Nephron progenitor cell (in vitro differentiated cells): ENCODE measurements around the gene BAHCC1.

Experiments
- DNase-seq: peaks from one replicate; pipeline ENCODE4 v3.0.0; 2021
- H3K27ac Mint-ChIP-seq: 2 replicates; pipeline ENCODE4 v1.8.0; 2021; ENCODE audit warnings: mild to moderate bottlenecking, moderate library complexity, mixed read lengths
- H3K27me3 Mint-ChIP-seq: 2 replicates; pipeline ENCODE4 v1.8.0; 2021; ENCODE audit warnings: mild to moderate bottlenecking, low read depth, mixed read lengths; ENCODE audit not compliant: poor library complexity
- H3K36me3 Mint-ChIP-seq: 2 replicates; pipeline ENCODE4 v1.8.0; 2021; ENCODE audit warnings: low read depth, mixed read lengths
- H3K4me1 Mint-ChIP-seq: 2 replicates; pipeline ENCODE4 v1.8.0; 2021; ENCODE audit warnings: mixed read lengths
- H3K4me3 Mint-ChIP-seq: 2 replicates; pipeline ENCODE4 v1.8.0; 2021; ENCODE audit warnings: mild to moderate bottlenecking, moderate library complexity, mixed read lengths
- H3K9me3 Mint-ChIP-seq: 2 replicates; pipeline ENCODE4 v1.8.0; 2021; ENCODE audit warnings: mild to moderate bottlenecking, moderate library complexity, mixed read lengths
- TF ChIP-seq, protein P1 (sequence below): fragments of 200-600 bp; sonication (generic); IDR thresholded peaks from 2 replicates; pipeline ENCODE4 v1.5.0; 2021; ENCODE audit warnings: antibody characterized with exemption

BAHCC1 gene

DNA sequence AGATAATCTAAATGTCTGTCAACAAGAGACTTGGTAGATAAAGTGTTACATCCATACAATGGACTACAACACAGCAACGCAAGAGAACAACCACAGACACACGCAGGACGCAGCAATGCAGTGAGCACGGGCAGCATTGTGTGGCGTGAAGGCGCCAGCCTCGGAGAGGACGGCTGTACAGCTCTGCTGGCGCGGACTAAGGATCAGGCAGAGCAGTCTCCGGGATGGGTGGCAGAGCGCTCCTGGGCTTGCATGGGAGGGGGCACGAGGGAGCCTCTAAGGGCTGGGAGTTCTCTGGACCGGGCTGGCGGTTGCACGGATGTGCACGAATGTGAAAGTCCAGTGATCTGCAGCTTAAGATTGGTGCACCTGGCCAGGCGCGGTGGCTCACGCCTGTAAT is 82.9 kb downstream of the BAHCC1 start:
- Mint-ChIP-seq H3K36me3 (peaks cover 8% of the 10 kb centered on the region), H3K27me3 (peaks cover 33% of the 10 kb centered on the region), H3K9me3 (peaks cover 6% of the 10 kb centered on the region), H3K4me3 (no peak overlapping the region), H3K4me1 (peaks cover 72% of the 10 kb centered on the region), H3K27ac (no peak overlapping the region)
- TF ChIP-seq, protein P1, sequence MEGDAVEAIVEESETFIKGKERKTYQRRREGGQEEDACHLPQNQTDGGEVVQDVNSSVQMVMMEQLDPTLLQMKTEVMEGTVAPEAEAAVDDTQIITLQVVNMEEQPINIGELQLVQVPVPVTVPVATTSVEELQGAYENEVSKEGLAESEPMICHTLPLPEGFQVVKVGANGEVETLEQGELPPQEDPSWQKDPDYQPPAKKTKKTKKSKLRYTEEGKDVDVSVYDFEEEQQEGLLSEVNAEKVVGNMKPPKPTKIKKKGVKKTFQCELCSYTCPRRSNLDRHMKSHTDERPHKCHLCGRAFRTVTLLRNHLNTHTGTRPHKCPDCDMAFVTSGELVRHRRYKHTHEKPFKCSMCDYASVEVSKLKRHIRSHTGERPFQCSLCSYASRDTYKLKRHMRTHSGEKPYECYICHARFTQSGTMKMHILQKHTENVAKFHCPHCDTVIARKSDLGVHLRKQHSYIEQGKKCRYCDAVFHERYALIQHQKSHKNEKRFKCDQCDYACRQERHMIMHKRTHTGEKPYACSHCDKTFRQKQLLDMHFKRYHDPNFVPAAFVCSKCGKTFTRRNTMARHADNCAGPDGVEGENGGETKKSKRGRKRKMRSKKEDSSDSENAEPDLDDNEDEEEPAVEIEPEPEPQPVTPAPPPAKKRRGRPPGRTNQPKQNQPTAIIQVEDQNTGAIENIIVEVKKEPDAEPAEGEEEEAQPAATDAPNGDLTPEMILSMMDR, result no peak
- DNase-seq, result no peak

DNA sequence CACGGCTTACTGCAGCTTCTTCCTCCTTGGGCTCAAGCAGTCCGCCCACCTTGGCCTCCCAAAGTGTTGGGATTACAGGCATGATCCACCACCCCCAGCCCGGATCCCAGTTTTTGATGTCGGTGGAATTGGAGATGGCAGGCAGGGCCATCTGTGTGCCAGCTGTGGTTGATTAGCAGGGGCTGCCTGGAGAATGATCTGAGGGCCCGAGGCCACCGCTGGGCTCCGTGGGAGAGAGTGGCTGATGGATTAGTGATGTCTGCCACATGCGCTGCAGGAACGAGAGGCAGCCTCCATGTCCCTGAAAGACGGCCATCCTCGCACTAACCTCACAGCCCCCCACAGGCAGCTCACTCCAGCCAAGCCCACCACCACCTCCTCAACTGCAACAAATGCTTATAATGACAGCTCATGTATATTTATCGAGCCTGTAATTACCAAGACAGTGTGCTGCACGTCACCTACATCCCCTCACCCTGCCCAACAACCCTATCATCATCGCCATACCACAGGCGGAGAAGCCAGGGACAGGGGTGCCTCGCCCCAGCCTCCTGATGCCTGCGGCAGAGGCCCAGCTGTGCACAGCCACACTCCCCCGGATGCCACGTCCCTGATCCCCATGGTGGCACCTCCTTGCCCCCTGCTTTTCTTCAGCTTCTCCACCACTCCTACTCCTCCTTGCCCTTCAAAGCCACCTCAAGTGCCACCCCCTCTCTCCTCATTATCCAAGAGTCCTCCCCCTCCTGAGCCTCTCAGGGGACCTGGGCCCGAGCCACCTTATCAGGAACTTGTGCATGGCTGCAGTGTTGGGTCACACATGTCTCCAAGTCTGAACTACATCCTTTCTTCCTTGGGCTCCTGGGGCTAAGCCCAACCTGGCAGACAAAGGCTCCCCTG is 84.2 kb downstream of the BAHCC1 start:
- H3K4me3 Mint-ChIP-seq, result peak overlapping the region; percentile 23
- TF ChIP-seq, protein P1, result no peak
- no peak for DNase-seq
- peaks cover 4% of the 10 kb centered on the region for H3K36me3 Mint-ChIP-seq
- no peak overlapping the region for H3K27ac Mint-ChIP-seq
- peaks cover 70% of the 10 kb centered on the region for H3K4me1 Mint-ChIP-seq
- peaks cover 33% of the 10 kb centered on the region for H3K27me3 Mint-ChIP-seq
- H3K9me3 Mint-ChIP-seq, result peaks cover 6% of the 10 kb centered on the region

DNA sequence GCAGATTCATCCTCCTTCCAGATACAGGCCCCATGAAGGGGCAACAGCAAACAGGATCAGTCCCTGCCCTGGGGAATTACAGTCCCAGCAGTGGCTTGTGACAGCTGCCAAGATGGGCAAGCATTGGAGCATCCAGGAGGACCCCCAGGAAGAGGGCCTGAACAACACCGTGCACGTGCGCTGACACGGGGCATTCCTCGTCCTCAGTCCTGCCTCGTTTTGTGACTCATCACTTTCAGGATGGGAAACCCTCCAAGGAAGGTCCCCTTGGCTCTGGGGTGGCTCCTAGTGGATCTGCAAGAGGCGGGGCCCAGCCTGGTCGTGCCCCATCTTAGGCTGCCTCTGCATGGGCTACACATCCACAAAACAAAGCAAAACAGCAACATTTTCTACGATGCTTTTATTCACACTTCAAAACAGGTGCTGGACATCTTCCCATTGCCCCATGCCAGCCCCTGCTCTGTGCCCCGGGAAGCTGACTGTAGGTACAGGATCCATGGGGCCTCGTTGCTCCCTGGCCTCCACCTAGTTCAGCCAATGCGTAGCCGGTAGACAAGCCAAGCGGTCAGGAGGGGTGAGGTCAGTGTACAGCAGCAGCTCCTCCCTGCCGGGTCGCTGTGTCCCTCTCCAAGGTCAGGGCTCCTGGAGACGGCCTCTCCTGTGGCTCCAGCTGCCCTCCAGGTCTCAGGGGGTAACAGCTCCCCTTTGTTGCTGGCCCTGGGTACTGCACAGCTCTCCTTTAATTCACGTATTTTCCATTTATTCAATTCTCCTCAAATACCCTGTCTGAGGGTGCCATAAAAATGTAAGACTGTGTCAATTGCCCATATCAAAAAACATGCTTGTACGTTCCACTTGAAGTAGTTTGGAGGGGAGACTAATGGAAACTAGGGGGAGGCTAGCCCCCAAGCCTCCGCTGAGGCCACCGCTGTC is 85.1 kb downstream of the BAHCC1 start:
- H3K27me3 Mint-ChIP-seq, result peaks cover 33% of the 10 kb centered on the region
- TF ChIP-seq, protein P1, result no peak
- peaks cover 61% of the 10 kb centered on the region for H3K4me1 Mint-ChIP-seq
- peaks cover 6% of the 10 kb centered on the region for H3K9me3 Mint-ChIP-seq
- H3K4me3 Mint-ChIP-seq, result peak overlapping the region; percentile 42
- H3K27ac Mint-ChIP-seq, result no peak overlapping the region
- H3K36me3 Mint-ChIP-seq, result peaks cover 4% of the 10 kb centered on the region
- DNase-seq, result no peak

DNA sequence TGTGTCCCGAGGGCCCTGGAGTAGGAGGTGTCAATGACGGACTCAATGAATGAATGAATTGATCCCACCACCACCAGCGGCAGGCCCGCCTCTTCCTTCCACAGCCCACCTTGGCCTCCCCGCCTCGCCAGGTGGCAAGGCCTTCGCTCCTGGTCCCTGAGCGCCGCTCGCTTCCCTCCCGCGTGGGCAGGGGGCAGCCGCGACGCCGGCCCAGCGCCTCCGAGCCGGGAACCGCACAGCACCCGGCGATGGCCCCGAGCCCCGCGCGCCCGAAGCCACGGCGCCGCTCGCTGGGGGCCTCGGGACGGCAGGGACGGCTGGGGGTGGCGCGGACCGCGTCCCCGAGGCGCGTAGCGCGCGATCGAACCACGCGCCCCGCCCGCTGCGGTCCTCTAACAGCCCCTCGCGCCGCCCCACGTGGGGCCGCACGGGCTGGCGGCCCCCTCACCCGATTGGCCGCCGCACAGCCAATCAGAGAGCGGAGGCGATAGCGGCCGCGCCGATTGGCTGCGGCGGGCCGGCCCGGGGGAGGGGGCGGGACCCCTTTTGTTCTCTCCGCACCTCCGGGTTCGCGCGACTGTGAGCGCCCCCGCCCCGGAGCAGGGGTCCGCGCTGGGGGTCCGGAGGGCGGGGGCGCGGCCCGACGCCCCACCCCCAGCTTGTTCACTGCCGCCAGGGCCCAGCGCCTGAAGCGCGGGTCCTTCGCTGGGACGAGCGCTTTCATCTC is 86.0 kb downstream of the BAHCC1 start:
- H3K27ac Mint-ChIP-seq, result no peak overlapping the region
- peaks cover 4% of the 10 kb centered on the region for H3K36me3 Mint-ChIP-seq
- TF ChIP-seq, protein P1, result no peak
- H3K9me3 Mint-ChIP-seq, result peaks cover 6% of the 10 kb centered on the region
- DNase-seq, result peak; percentile 84
- peaks cover 57% of the 10 kb centered on the region for H3K4me1 Mint-ChIP-seq
- peak overlapping the region; percentile 69 for H3K4me3 Mint-ChIP-seq
- H3K27me3 Mint-ChIP-seq, result peaks cover 27% of the 10 kb centered on the region

DNA sequence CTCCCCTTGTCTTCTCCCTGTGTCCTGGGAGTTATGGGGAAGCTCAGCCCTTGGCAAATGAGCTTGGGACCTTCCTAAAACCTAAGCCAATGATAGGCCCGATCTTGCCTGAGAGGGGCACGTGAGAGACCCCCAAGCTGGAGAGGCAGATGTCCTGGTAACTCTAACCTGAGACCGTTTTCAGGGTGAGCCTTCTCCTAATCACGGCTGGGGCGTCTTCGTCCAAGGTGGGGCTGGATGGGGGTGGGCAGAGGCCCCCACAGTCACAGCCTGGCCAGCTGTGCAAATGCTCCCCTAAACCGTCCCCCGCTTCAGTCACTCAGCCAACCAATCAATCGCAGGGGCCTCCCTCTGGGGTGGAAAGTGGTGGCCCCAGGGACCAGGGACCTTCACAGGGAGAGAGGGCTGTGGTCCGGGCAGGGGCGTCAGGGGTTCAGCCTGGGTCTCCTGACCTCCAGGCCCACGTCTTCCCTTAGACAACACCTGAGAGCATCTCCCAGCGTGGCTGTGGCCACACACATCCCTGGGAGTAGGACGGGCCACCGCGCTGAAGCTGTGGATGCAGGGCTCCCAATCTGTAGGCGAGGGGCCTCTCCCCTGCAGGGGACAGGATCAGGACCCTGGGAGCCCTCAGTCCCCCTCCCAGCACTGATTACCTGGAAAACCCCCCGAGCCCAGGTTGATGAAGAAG is 86.7 kb downstream of the BAHCC1 start:
- Mint-ChIP-seq H3K27ac (peak overlapping the region; percentile 47), H3K36me3 (peaks cover 4% of the 10 kb centered on the region), H3K27me3 (peaks cover 25% of the 10 kb centered on the region), H3K4me3 (peak overlapping the region; percentile 69), H3K9me3 (peaks cover 5% of the 10 kb centered on the region), H3K4me1 (peaks cover 59% of the 10 kb centered on the region)
- TF ChIP-seq, protein P1, result no peak
- no peak for DNase-seq
